Psoas muscle (tissue), 8 donors: ENCODE results near the gene ABCC8. TPM values are rescaled to one million over a fixed set of nuclear protein-coding genes. Genes with fewer than 3 reads are reported as not detected.
A peak's percentile ranks its signal among the peaks of the same experiment; 100 is the strongest.

ENCODE experiments used
- ATAC-seq, 4 donors: fragments of 200-7000 bp; cut with Tn5 transposase; one replicate each; pipeline ENCODE4 v1.9.1; 2020; ENCODE audit warnings: moderate library complexity in 3 of 4, mild to moderate bottlenecking in 2 of 4
- DNase-seq, 2 donors: peaks; one replicate each; pipeline ENCODE4 v3.0.0-alpha.2; 2020
- H3K27ac ChIP-seq: fragments of 200-600 bp; one replicate; pipeline ENCODE4 v1.8.0; 2022
- H3K27me3 ChIP-seq, 3 donors: fragments of 200-600 bp in 1 of 3; one replicate each; pipeline versions ENCODE4 v1.6.1 to v1.8.0; 2013 to 2022; ENCODE audit warnings: low read length in 2 of 3, mild to moderate bottlenecking in 2 of 3, moderate library complexity in 1 of 3; ENCODE audit not compliant: insufficient read depth in 3 of 3
- H3K36me3 ChIP-seq, 2 donors: fragments of 200-600 bp in 1 of 2; one replicate each; pipeline versions ENCODE4 v1.6.1 to v1.8.0; 2013 to 2022; ENCODE audit warnings: low read depth in 1 of 2, mild to moderate bottlenecking in 1 of 2, moderate library complexity in 1 of 2; ENCODE audit not compliant: insufficient read depth in 1 of 2
- H3K4me1 ChIP-seq: fragments of 200-600 bp; one replicate; pipeline ENCODE4 v1.8.0; 2022
- H3K4me3 ChIP-seq: fragments of 200-600 bp; one replicate; pipeline ENCODE4 v1.8.0; 2022; ENCODE audit warnings: mild to moderate bottlenecking
- H3K9me3 ChIP-seq: fragments of 200-600 bp; one replicate; pipeline ENCODE4 v1.8.0; 2022
- CTCF ChIP-seq: fragments of 200-600 bp; IDR thresholded peaks from one replicate; pipeline ENCODE4 v1.8.0; 2022; ENCODE audit warnings: antibody characterized with exemption
- WGBS, 3 donors: extraction: QIAGEN DNeasy Blood & Tissue Kit; methylation state at CpG; one replicate each; pipeline versions ENCODE4 v1.1.6 to v1.1.7; 2013; 5-methylcytosine and 5-hydroxymethylcytosine counted together
- intact Hi-C, 2 donors: fragments of 100-400 bp; cut with DNase I; formaldehyde crosslinking; loops; one replicate each; pipeline versions ENCODE4 v1.11.0 to v1.14.2; 2022
- polyA plus RNA-seq, 3 donors: library from polyadenylated mRNA; stranded (reverse); fragments of 200-250 nt; gene quantifications; one replicate each; pipeline ENCODE4 v1.2.3, GENCODE V29; 2013
- total RNA-seq, 4 donors: library from RNA; stranded (reverse); fragmentation: NEBNext Ultra II Directional in 2 of 4; extraction: Animal tissue kit (Norgen Biotek cat#: 25700) in 2 of 4; gene quantifications; one replicate each; pipeline versions ENCODE4 v1.2.1 to v1.2.4, GENCODE V29; 2021 to 2023
- donor health status: healthy with polysubstance abuse.
- donor health status: DM: no; HTN: no; CAD: no; lungs with moderate emphysema.
- donor health status: Bipolar disorder and iron deficiency.
- donor health status: healthy.
- donor health status: DM: yes; HTN: yes; CAD: no.
- donor health status: DM: no; HTN: no; CAD: no.
- donor health status: DM: no; HTN: no; CAD: no.
- donor health status: DM: yes; HTN: yes; CAD: no.

ABCC8 gene
- total and polyA plus RNA-seq, 7 donors, result 0.26 to 3.5 (median 0.75) TPM

- H3K36me3 ChIP-seq, result no peaks in the 10 kb centered on the region
- intact Hi-C loops, result no loop called here
- DNase-seq (no peak), ATAC-seq (no peak)
- TF ChIP-seq CTCF, result no peak
- H3K4me1 ChIP-seq, result no peaks in the 10 kb centered on the region
- H3K27me3 ChIP-seq, result no peaks in the 10 kb centered on the region
- H3K27ac ChIP-seq, result no peak overlapping the region
- no peak overlapping the region for H3K4me3 ChIP-seq
- no peaks in the 10 kb centered on the region for H3K9me3 ChIP-seq
- 62 to 77% (median 71%) methylated on average over 1 of the region's 1 CpG for WGBS, 3 donors
Measured at GRCh38 chr11:17513853-17514252, 37.2 kb upstream of the ABCC8 start.

- ATAC-seq (no peak), DNase-seq (no peak)
- no peak for TF ChIP-seq CTCF
- no peaks in the 10 kb centered on the region for H3K27me3 ChIP-seq
- intact Hi-C loops, result no loop called here
- H3K36me3 ChIP-seq, result no peaks in the 10 kb centered on the region
- no peaks in the 10 kb centered on the region for H3K4me1 ChIP-seq
- H3K4me3 ChIP-seq, result no peak overlapping the region
- no peaks in the 10 kb centered on the region for H3K9me3 ChIP-seq
- WGBS, 3 donors, result 48 to 75% (median 62%) methylated on average over 2 of the region's 2 CpGs
- H3K27ac ChIP-seq, result no peak overlapping the region
Measured at GRCh38 chr11:17512101-17512500, 35.5 kb upstream of the ABCC8 start.

GRCh38 chr11:17511571-17511970 lies 34.9 kb upstream of the ABCC8 start:
- TF ChIP-seq CTCF, result no peak
- DNase-seq, result no peak

GRCh38 chr11:17510507-17511206 lies 34.0 kb upstream of the ABCC8 start:
- no peaks in the 10 kb centered on the region for H3K27me3 ChIP-seq
- DNase-seq (no peak), ATAC-seq (no peak)
- no peaks in the 10 kb centered on the region for H3K9me3 ChIP-seq
- no peaks in the 10 kb centered on the region for H3K36me3 ChIP-seq
- no peak overlapping the region for H3K4me3 ChIP-seq
- H3K4me1 ChIP-seq, result no peaks in the 10 kb centered on the region
- no peak for TF ChIP-seq CTCF
- H3K27ac ChIP-seq, result no peak overlapping the region
- intact Hi-C loops, result no loop called here
- 67 to 90% (median 68%) methylated on average over 4 of the region's 4 CpGs for WGBS, 3 donors

More at GRCh38 chr11:17511571-17511970, 34.9 kb upstream of the ABCC8 start:
- intact Hi-C loops, result no loop called here
- 21 to 48% (median 30%) methylated on average over 3 of the region's 3 CpGs for WGBS, 3 donors
- no peaks in the 10 kb centered on the region for H3K36me3 ChIP-seq
- H3K27me3 ChIP-seq, result no peaks in the 10 kb centered on the region
- H3K4me1 ChIP-seq, result no peaks in the 10 kb centered on the region
- no peaks in the 10 kb centered on the region for H3K9me3 ChIP-seq
- ATAC-seq, result peak in 1 of 4 donors; percentile 30
- no peak overlapping the region for H3K4me3 ChIP-seq
- H3K27ac ChIP-seq, result no peak overlapping the region

- Histone ChIP-seq H3K36me3 (no peaks in the 10 kb centered on the region), H3K9me3 (no peaks in the 10 kb centered on the region), H3K4me1 (no peaks in the 10 kb centered on the region), H3K4me3 (no peak overlapping the region), H3K27me3 (no peaks in the 10 kb centered on the region), H3K27ac (no peak overlapping the region)
- DNase-seq (no peak), ATAC-seq (no peak)
- 33 to 38% (median 37%) methylated on average over 3 of the region's 3 CpGs for WGBS, 3 donors
- no peak for TF ChIP-seq CTCF
- intact Hi-C loops, result no loop called here
Measured at GRCh38 chr11:17508791-17509190, 32.1 kb upstream of the ABCC8 start.
